Lower leg skin (tissue), 4 donors: Measurements from ENCODE around the gene HEATR9. TPM values are rescaled to one million over a fixed set of nuclear protein-coding genes. Genes with fewer than 3 reads are reported as not detected.

Experiments
- DNase-seq, 2 donors: peaks; one replicate each; pipeline ENCODE4 v3.0.0-alpha.2; 2019; ENCODE audit warnings: low spot score in 2 of 2
- H3K4me3 ChIP-seq: fragments of 200-600 bp; sonication (generic); 2 replicates; pipeline ENCODE4 v1.5.1; 2017; ENCODE audit warnings: mild to moderate bottlenecking, low read depth; ENCODE audit not compliant: poor library complexity, severe bottlenecking
- POLR2A ChIP-seq, 2 donors: fragments of 450-650 bp; IDR thresholded peaks; one replicate each; pipeline ENCODE4 v1.6.1; 2016 to 2017; ENCODE audit warnings: antibody characterized with exemption in 2 of 2, mild to moderate bottlenecking in 1 of 2, moderate library complexity in 1 of 2
- WGBS, 2 donors: methylation state at CpG; one replicate each; pipeline ENCODE4 v1.1.5; 2018; 5-methylcytosine and 5-hydroxymethylcytosine counted together
- intact Hi-C: fragments of 100-400 bp; cut with DNase I; formaldehyde crosslinking; loops from one replicate; pipeline ENCODE4 v1.15.0; 2023; ENCODE audit warnings: low total_unique reads
- total RNA-seq, 4 donors: library from RNA; depleted of rRNA; stranded (reverse); fragments of >200 nt; gene quantifications; one replicate each; pipeline ENCODE4 v1.1.0, GENCODE V29; 2016
- TF ChIP-seq, protein P1 (sequence below), 3 donors: fragments of 450-650 bp; IDR thresholded peaks; one replicate each; pipeline ENCODE4 v1.5.1; 2016; ENCODE audit warnings: antibody characterized with exemption in 3 of 3, mild to moderate bottlenecking in 3 of 3, moderate library complexity in 2 of 3

The HEATR9 gene
- total RNA-seq, 4 donors from 2014 or later = not detected

DNA sequence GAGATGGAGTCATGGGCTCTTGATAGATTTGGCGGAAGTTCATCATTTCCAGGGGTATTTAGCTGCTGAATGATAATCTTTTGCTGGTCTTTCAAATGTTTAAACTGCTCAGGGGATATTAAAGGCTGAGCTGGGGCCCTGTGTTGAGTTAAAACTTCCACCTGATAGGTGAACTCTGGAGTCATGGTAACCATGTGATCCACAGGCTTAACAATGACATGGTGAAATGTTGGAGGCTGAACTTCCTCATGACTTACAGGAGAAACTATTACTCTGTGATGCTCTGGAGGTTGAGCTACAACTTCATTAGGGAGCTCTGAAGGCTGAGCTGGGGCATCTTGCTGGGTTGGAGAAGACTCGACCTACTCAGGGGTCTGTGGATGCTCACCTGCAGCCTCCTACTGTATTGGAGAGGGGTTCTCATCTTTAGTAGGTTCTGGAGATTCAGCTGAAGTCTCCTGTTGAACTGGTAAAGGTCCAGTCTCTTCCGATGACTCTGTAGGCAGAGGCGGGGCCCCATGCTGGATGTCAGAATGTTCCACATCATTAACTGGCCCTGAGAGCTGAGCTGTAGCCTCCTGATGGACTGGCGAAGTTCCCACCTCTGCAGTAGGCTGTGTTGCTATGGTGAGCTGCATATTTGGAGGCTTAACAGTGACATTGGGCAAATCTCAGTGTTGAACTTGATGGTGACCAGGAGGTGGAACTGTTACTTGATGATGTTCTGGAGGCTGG, 37.7 kb upstream of the HEATR9 start:
- 91 to 92% methylated on average over 5 of the region's 5 CpGs for WGBS, 2 donors
- no peak for DNase-seq
- H3K4me3 ChIP-seq = no peak overlapping the region
- no peak for TF ChIP-seq POLR2A (IDR thresholded peaks at IDR 0.05)
- TF ChIP-seq, protein P1, sequence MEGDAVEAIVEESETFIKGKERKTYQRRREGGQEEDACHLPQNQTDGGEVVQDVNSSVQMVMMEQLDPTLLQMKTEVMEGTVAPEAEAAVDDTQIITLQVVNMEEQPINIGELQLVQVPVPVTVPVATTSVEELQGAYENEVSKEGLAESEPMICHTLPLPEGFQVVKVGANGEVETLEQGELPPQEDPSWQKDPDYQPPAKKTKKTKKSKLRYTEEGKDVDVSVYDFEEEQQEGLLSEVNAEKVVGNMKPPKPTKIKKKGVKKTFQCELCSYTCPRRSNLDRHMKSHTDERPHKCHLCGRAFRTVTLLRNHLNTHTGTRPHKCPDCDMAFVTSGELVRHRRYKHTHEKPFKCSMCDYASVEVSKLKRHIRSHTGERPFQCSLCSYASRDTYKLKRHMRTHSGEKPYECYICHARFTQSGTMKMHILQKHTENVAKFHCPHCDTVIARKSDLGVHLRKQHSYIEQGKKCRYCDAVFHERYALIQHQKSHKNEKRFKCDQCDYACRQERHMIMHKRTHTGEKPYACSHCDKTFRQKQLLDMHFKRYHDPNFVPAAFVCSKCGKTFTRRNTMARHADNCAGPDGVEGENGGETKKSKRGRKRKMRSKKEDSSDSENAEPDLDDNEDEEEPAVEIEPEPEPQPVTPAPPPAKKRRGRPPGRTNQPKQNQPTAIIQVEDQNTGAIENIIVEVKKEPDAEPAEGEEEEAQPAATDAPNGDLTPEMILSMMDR (IDR thresholded peaks at IDR 0.05) = no peak
- intact Hi-C loops = no loop called here

DNA sequence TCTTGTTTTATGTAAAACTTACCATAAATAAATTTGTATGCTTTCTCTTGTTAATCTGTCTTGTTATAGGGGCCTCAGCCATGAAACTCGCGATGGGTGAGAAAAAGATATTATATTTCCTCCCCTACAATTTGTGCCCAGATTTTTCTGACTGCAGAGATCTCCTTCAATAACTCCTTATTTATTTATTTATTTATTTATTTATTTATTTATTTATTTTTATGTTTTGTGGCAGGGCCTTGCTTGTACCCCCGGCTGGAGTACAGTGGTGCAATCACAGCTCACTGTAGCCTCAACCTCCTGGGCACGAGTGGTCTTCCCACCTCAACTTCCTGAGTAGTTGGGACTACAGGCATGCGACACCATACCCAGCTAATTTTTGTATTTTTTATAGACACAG, 34.8 kb upstream of the HEATR9 start:
- intact Hi-C loops = no loop called here
- WGBS, 2 donors = 89 to 96% methylated on average over 5 of the region's 5 CpGs
- DNase-seq = no peak
- no peak overlapping the region for H3K4me3 ChIP-seq
- TF ChIP-seq, protein P1 (IDR thresholded peaks at IDR 0.05) = no peak
- no peak for TF ChIP-seq POLR2A (IDR thresholded peaks at IDR 0.05)

DNA sequence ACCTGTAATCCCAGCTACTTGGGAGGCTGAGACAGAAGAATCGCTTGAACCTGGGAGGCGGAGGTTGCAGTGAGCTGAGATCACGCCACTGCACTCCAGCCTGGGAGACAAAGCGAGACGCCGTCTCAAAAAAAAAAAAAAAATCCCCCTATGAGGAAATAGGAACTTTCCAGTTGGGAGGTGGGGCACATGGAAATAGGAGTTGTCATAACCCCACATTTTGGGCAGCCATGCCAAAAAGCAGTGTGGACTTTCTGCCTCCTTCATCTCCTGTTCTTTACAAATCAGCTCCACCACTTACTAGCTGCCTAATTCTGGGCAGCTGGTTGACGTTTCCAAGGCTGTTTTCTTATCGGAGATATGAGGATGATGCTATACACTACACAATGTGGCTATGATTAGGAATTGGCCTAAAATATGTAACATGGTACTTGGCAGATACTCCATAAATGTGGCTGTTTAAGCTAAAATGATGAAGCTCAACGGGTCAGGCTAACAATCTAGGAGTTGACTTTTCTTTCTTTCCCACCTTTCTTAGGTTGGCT, 33.0 kb upstream of the HEATR9 start:
- WGBS, 2 donors = 69 to 73% methylated on average over 9 of the region's 9 CpGs
- no peak for DNase-seq
- intact Hi-C loops = no loop called here

DNA sequence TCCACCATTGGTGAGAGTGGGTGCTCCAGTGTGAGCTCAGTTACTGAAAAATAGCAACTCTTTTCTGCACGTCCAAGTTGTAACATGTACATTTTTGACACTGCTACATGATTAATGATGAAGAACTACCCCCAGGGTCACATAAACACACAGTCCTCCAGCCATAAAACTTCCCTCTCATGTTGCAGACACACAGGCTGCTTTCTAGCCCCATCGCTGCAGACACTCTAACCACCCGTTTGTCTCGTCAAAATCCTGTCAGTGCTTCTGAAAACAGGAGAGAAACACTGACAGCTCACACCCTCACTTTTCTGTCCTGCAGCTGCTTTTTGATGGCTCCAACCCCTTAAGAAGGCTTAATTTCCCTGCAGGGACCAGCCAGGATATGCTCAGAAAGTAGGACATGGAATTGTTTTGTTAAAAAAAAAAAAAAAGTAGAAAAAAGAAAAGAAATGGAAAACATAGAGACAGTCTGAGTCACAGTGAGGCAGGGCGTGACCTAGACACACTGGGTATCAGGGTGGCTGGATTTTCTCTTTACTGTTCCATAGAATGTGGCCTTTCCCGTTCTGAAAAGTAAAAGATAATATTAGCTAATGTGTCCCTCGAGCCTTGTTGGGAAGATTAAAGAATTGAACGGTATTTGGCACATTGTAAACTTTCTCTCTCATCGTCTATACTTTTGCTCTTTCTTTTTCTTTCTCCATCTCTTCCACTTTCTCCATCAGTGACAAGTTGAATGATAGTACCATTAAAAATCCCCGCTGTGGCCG, 32.2 kb upstream of the HEATR9 start:
- H3K4me3 ChIP-seq = no peak overlapping the region
- DNase-seq = no peak
- TF ChIP-seq POLR2A (IDR thresholded peaks at IDR 0.05) = no peak
- TF ChIP-seq, protein P1 (IDR thresholded peaks at IDR 0.05) = no peak
- intact Hi-C loops = no loop called here
- WGBS, 2 donors = 31 to 34% methylated on average over 11 of the region's 11 CpGs

More for the DNA sequence above, 33.0 kb upstream of the HEATR9 start:
- no peak overlapping the region for H3K4me3 ChIP-seq
- TF ChIP-seq, protein P1 (IDR thresholded peaks at IDR 0.05) = no peak
- TF ChIP-seq POLR2A (IDR thresholded peaks at IDR 0.05) = no peak

DNA sequence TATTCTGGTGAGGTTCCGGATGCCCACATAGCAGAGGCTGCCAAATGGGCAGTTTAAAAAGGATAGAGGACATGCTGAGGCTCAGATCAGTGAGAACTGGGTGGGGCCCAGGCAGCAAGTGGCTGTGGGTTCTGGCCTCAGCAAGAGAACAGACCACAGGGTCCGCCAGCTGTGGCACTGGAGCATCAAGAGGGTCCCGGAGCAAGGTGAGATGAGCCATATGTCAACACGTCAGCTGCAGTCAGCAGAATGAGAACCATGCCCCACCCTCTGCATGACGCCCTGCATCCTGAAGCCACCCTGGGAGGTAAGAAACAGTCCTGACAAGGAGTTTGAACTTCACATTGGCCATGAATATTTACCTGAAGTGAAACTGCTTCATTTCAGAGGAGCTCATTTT, 31.6 kb upstream of the HEATR9 start:
- TF ChIP-seq, protein P1 (IDR thresholded peaks at IDR 0.05) = no peak
- TF ChIP-seq POLR2A (IDR thresholded peaks at IDR 0.05) = no peak
- WGBS, 2 donors = 44 to 58% methylated on average over 5 of the region's 5 CpGs
- DNase-seq = no peak
- intact Hi-C loops = no loop called here
- no peak overlapping the region for H3K4me3 ChIP-seq
